GM12875 (cell line): Measurements from ENCODE around the gene ZNF74.
A peak's percentile ranks its signal among the peaks of the same experiment; 100 is the strongest.

Source experiments
- H3K4me3 ChIP-seq: one replicate; pipeline ENCODE4 v1.5.1; 2011; ENCODE audit warnings: low read depth, low read length, control low read depth
- CTCF ChIP-seq: IDR thresholded peaks from 2 replicates; pipeline ENCODE4 v1.5.1; 2011; ENCODE audit warnings: low read depth, mild to moderate bottlenecking, control low read depth, inconsistent platforms, low read length, moderate library complexity, borderline replicate concordance; ENCODE audit not compliant: insufficient read depth

The ZNF74 gene

GRCh38 chr22:20392983-20393704 is 807 bp upstream of the ZNF74 start:
- no peak for TF ChIP-seq CTCF
- H3K4me3 ChIP-seq = peak overlapping the region; percentile 91

GRCh38 chr22:20395181-20395906 is 1.4 kb downstream of the ZNF74 start:
- no peak overlapping the region for H3K4me3 ChIP-seq
- no peak for TF ChIP-seq CTCF

- TF ChIP-seq CTCF = no peak
- H3K4me3 ChIP-seq = no peak overlapping the region
These were observed 1.9 kb downstream of the ZNF74 start for GRCh38 chr22:20395907-20396287.

- no peak for TF ChIP-seq CTCF
These were observed 2.7 kb downstream of the ZNF74 start for GRCh38 chr22:20396639-20397038.

GRCh38 chr22:20397498-20397897 is 3.5 kb downstream of the ZNF74 start:
- H3K4me3 ChIP-seq = no peak overlapping the region
- no peak for TF ChIP-seq CTCF

More at GRCh38 chr22:20396639-20397038, 2.7 kb downstream of the ZNF74 start:
- no peak overlapping the region for H3K4me3 ChIP-seq

- H3K4me3 ChIP-seq = no peak overlapping the region
- TF ChIP-seq CTCF = no peak
These were observed 4.5 kb downstream of the ZNF74 start for GRCh38 chr22:20398420-20398819.
